ENCODE data around the gene HOXB5.
A peak's percentile ranks its signal among the peaks of the same experiment; 100 is the strongest.

Gene HOXB5

DNA sequence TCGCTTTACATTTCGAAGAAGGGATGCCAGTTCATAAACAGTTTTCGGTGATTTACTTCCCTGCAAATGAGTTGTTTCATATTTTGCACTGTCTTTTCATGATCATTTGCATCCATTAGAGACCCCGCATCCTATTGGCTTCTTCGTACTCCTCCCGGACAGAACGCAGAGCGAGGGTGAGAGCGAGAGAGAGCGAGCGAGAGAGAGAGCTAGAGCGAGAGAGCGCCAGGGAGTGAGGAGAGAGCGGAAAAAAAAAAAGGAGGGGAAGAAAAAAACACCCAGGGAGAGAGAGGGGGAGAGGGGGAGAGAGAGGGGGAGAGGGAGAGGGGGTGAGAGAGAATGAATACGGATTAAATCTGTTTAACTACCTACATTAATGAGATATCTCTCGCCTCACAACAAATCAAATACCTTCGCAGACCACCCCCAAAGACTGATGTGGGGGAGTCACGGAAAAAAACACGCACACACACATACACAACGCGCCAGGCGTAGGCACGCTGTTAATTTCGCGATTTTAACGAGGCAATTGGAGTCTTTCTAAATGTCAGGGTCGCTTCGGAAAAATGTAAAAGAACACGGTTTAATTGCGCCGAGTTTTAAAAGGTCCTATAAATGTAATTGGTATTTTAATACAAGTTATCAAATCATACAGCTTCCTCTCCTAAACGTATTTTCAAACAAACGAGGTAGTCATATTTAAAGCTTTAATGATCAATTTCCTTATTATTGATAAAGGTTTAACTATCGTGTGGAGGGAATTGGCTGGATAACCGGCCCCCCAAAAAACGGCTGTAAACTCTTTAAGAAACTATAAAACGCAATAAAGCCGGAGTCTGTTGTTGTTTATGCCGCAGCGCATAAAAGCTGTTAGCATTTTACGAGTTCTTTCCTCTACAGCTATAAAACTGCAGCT is 21.7 kb upstream of the HOXB5 start, which contains the start of gene HOXB8:
HOXB8 (minus strand) TSS at position 246 of the 916 bp plus-strand sequence. CDS start 588 bp downstream, outside the sequence.
- Histone ChIP-seq H3K9ac (ENCODE audit: low read depth in 1 of 2, low read length in 2 of 2) (no peak within 1 kb of the TSS), H3K36me3 (ENCODE audit: control insufficient read depth in 1 of 2, insufficient read depth in 2 of 2, low read length in 2 of 2) (no peaks in the 10 kb centered on the region), H3K9me3 (ENCODE audit: control insufficient read depth in 1 of 2, low read length in 2 of 2) (no peaks in the 10 kb centered on the region), H3K27ac (ENCODE audit: low read depth, low read length) (peak within 1 kb of the TSS; percentile 42), H3K27me3 (ENCODE audit: control insufficient read depth in 1 of 2, insufficient read depth in 2 of 2, low read length in 2 of 2) (peaks cover 78 to 96% of the 10 kb centered on the region in 2 donors), H3K4me1 (ENCODE audit: control insufficient read depth in 1 of 2, insufficient read depth in 2 of 2, low read length in 2 of 2) (peaks cover 6 to 26% of the 10 kb centered on the region in 2 donors), H3K4me3 (ENCODE audit: low read depth in 1 of 2, low read length in 2 of 2) (no peak within 1 kb of the TSS)

DNA sequence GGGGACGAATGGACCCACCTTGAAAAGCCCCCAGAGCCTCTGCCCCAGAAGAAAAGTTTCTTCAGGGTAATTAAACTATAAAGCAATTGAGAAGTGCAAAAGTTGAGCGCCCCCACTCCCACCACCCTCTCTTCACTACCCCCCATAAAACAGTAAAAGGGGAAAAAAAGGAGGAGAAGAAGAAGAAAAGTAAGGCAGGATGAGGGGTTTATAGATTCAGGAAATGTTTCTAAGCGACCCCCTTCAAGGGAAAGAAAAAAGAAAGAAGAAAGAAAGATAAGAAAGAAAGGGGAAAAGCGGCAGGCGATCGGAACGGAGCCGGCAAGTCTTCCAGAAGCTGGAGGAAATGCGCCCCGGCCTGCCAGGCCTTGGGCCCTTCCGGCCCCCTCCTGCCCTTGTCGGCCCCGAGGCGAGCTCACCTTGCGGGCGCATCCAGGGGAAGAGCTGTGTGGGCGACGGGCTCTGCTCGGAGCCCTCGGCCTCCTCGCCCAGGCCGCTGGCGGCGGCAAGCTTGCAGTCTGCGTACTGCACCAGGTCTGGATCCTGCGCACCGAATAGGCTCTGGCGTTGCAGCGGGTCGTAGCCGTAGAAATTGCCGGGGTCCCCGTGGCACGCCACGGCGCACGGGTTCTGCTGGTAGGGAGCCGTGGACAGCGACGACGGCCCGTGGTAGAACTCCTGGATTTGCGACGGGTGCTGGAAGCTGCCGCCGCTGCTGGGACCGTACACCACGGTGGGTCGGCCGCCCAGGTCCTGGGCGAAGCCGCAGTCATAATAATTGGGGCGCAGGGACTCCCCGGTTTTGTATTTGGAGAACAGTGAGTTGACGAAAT is 20.5 kb upstream of the HOXB5 start:
- H3K4me1 ChIP-seq (ENCODE audit: control insufficient read depth in 1 of 2, insufficient read depth in 2 of 2, low read length in 2 of 2), result peaks cover 5 to 21% of the 10 kb centered on the region in 2 donors
- no peaks in the 10 kb centered on the region for H3K9me3 ChIP-seq (ENCODE audit: control insufficient read depth in 1 of 2, low read length in 2 of 2)
- no peak overlapping the region for H3K27ac ChIP-seq (ENCODE audit: low read depth, low read length)
- H3K27me3 ChIP-seq (ENCODE audit: control insufficient read depth in 1 of 2, insufficient read depth in 2 of 2, low read length in 2 of 2), result peaks cover 79 to 94% of the 10 kb centered on the region in 2 donors
- H3K9ac ChIP-seq (ENCODE audit: low read depth in 1 of 2, low read length in 2 of 2), result no peak overlapping the region
- no peaks in the 10 kb centered on the region for H3K36me3 ChIP-seq (ENCODE audit: control insufficient read depth in 1 of 2, insufficient read depth in 2 of 2, low read length in 2 of 2)
- no peak overlapping the region for H3K4me3 ChIP-seq (ENCODE audit: low read depth in 1 of 2, low read length in 2 of 2)

DNA sequence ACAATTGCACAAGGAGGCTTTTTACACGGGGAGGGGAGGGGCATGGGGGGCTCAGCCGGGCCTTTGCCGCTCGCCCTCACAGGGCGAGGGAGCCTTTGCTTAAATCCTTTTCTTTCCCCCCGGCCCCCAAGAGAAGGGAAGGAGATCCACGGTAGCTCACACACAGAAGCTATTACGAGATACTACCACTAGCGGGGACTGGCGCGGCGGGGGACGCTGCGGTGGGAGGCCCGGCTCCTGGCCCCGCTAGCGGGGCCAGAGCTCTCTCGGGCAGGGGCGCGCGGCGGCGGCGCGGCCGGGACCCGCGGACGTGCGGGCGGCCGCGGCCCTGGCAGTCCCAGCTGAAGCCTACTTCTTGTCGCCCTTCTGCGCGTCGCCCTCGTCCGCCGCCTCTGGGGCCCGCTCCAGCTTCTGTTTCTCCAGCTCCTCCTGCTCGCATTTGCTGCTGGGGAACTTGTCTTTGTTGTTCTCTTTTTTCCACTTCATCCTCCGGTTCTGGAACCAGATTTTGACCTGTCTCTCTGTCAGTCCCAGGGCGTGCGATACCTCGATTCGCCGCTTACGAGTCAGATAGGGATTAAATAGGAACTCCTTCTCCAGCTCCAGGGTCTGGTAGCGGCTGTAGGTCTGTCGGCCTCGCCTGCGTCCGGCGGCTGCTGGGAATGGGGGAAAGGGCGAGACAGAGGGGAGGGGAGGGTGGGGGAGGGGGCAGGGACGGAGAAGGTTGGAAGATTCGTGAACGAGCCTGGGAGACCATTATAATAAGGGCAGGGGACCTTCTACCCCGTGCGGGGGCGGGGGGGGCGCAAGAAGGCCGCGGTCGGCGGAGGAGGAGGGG is 19.5 kb upstream of the HOXB5 start:
- Histone ChIP-seq H3K36me3 (ENCODE audit: control insufficient read depth in 1 of 2, insufficient read depth in 2 of 2, low read length in 2 of 2) (no peaks in the 10 kb centered on the region), H3K27me3 (ENCODE audit: control insufficient read depth in 1 of 2, insufficient read depth in 2 of 2, low read length in 2 of 2) (peaks cover 77 to 92% of the 10 kb centered on the region in 2 donors), H3K27ac (ENCODE audit: low read depth, low read length) (no peak overlapping the region), H3K9me3 (ENCODE audit: control insufficient read depth in 1 of 2, low read length in 2 of 2) (no peaks in the 10 kb centered on the region), H3K4me3 (ENCODE audit: low read depth in 1 of 2, low read length in 2 of 2) (peak overlapping the region in 1 of 2 donors; percentile 73), H3K9ac (ENCODE audit: low read depth in 1 of 2, low read length in 2 of 2) (no peak overlapping the region), H3K4me1 (ENCODE audit: control insufficient read depth in 1 of 2, insufficient read depth in 2 of 2, low read length in 2 of 2) (peaks cover 0 to 21% of the 10 kb centered on the region in 2 donors)

DNA sequence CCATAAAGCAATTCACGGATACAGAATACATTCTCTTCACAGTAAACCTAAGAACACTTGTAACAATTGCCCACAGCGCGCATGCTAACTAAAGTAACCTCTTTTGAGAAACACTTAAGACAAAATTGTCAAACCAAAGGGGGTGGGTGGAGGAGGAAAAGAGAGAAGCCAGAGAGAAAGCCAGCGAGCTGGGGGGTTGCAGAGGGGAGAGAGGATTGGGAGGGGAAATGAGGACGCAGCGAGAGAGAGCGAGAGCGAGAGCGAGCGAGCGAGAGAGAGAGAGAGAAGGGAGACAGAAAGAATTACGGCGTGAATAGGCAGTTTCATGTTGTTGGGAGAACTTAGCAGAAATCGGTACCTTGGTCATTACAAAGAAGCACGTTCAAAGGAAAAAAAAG is 18.9 kb upstream of the HOXB5 start:
- peaks cover 75 to 90% of the 10 kb centered on the region in 2 donors for H3K27me3 ChIP-seq (ENCODE audit: control insufficient read depth in 1 of 2, insufficient read depth in 2 of 2, low read length in 2 of 2)
- H3K9me3 ChIP-seq (ENCODE audit: control insufficient read depth in 1 of 2, low read length in 2 of 2), result no peaks in the 10 kb centered on the region
- H3K4me3 ChIP-seq (ENCODE audit: low read depth in 1 of 2, low read length in 2 of 2), result peak overlapping the region in 1 of 2 donors; percentile 73
- H3K9ac ChIP-seq (ENCODE audit: low read depth in 1 of 2, low read length in 2 of 2), result no peak overlapping the region
- H3K27ac ChIP-seq (ENCODE audit: low read depth, low read length), result no peak overlapping the region
- H3K4me1 ChIP-seq (ENCODE audit: control insufficient read depth in 1 of 2, insufficient read depth in 2 of 2, low read length in 2 of 2), result peaks cover 0 to 21% of the 10 kb centered on the region in 2 donors
- H3K36me3 ChIP-seq (ENCODE audit: control insufficient read depth in 1 of 2, insufficient read depth in 2 of 2, low read length in 2 of 2), result no peaks in the 10 kb centered on the region

DNA sequence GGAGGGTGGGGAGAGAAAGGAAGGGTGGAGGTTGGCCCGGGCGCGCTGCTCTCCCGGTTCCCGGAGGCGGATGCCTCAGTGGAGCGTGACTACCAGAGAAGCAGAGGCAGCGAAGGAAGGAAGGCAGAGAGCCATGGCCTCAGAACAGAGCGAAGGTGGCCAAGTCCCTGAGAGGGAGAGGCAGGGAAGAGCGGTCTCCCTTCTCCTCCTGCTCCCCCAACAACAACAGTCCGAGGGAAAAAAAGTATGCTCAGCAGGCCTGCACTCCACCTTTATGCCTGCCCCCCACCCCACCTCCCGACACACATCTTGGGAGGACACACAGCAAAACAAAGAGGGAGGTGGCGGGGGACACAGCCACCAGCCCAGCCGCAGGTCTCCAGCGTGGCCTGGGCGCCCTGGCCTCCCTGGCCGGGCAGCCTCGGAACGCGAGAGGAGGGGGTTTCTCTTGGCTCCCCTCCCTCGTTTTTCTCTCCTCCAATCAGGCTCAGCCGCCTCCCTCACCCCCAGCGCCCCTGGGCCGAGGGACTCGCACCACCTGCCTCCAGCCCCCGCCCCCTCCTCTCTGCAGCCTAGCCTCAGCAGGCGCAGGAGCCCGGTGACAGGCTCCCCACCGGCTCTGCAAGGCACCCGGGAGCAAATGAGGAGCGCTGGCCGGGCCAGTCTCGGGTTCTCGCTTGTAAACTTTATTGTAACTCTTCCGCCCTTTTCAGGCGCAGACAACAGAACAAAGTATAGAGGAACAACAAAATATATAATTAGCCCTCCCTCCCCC is 18.3 kb upstream of the HOXB5 start:
- H3K36me3 ChIP-seq (ENCODE audit: control insufficient read depth in 1 of 2, insufficient read depth in 2 of 2, low read length in 2 of 2), result no peaks in the 10 kb centered on the region
- no peak overlapping the region for H3K27ac ChIP-seq (ENCODE audit: low read depth, low read length)
- H3K9me3 ChIP-seq (ENCODE audit: control insufficient read depth in 1 of 2, low read length in 2 of 2), result no peaks in the 10 kb centered on the region
- peaks cover 0 to 21% of the 10 kb centered on the region in 2 donors for H3K4me1 ChIP-seq (ENCODE audit: control insufficient read depth in 1 of 2, insufficient read depth in 2 of 2, low read length in 2 of 2)
- H3K27me3 ChIP-seq (ENCODE audit: control insufficient read depth in 1 of 2, insufficient read depth in 2 of 2, low read length in 2 of 2), result peaks cover 73 to 90% of the 10 kb centered on the region in 2 donors
- no peak overlapping the region for H3K9ac ChIP-seq (ENCODE audit: low read depth in 1 of 2, low read length in 2 of 2)
- H3K4me3 ChIP-seq (ENCODE audit: low read depth in 1 of 2, low read length in 2 of 2), result peak overlapping the region in 1 of 2 donors; percentile 73

DNA sequence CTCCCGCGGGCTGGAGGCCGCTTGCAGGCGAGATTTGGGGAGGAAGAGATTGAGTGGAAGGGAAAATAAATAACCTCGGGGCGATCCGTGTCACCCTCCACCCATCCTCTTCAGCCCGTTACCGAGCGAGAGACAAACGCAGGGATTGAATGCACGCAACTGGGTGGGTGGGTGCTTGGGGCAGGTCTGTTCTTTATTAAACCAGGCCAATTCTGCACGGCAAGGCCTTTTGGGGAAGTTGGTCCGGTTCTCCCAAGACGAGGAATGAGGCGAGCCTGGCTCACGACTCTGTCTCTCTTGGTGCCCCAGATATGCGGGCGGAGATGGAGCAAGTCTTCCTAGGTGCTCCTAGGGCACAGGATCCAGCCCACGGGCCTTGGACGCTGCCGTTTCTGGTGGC is 17.6 kb upstream of the HOXB5 start:
- Histone ChIP-seq H3K27ac (ENCODE audit: low read depth, low read length) (peak overlapping the region; percentile 56), H3K9me3 (ENCODE audit: control insufficient read depth in 1 of 2, low read length in 2 of 2) (no peaks in the 10 kb centered on the region), H3K36me3 (ENCODE audit: control insufficient read depth in 1 of 2, insufficient read depth in 2 of 2, low read length in 2 of 2) (no peaks in the 10 kb centered on the region), H3K4me3 (ENCODE audit: low read depth in 1 of 2, low read length in 2 of 2) (peak overlapping the region; percentile 68 to 73), H3K4me1 (ENCODE audit: control insufficient read depth in 1 of 2, insufficient read depth in 2 of 2, low read length in 2 of 2) (peaks cover 0 to 21% of the 10 kb centered on the region in 2 donors), H3K27me3 (ENCODE audit: control insufficient read depth in 1 of 2, insufficient read depth in 2 of 2, low read length in 2 of 2) (peaks cover 73 to 90% of the 10 kb centered on the region in 2 donors), H3K9ac (ENCODE audit: low read depth in 1 of 2, low read length in 2 of 2) (peak overlapping the region; percentile 12 to 31)

DNA sequence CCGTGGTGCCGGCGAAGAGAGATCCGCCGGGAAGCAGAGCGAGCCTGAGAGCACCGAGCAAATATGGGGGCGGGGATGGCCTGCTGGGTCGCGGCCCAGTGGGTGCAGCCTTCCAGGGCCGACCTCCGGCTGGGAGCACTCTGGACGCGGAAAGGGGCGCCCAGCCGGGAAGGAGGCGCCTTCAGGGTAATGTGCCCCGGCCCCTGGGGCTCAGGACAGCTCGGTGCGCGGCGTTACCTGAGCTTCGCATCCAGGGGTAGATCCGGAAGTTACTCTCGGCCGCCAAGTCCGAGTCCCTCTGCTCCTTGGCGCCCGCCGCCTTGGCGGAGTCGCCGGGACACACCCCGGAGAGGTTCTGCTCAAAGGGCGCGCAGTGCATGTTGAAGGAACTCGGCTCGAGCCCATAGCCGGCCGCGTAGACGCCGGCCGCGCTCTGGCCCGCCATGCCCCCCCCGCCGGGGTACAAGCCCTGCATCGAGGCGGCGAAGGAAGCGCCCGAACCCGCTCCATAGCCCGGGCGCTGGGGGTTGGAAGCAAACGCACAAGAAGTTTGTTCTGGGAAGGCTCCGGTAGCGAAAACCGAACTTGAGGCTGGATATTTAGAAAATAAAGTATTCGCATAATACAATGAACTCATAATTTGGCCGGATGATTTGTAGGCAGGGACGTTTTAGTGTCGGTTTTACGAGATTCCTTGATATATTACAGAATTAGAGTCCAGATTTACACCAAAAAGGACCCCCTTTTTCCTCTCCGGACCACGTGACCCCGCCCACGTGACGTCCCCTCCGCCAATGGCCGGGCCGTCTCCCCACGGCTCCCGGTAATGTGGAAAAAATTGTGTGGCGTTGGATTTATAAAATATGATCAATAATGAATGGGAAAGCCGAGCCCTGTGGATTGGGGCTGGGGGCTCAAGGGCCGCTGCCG is 17.0 kb upstream of the HOXB5 start, which contains the start of gene HOXB7:
HOXB7 (minus strand) TSS at position 736 of the 930 bp plus-strand sequence; CDS start at position 637, 99 bp downstream.
- H3K27me3 ChIP-seq (ENCODE audit: control insufficient read depth in 1 of 2, insufficient read depth in 2 of 2, low read length in 2 of 2), result peaks cover 71 to 90% of the 10 kb centered on the region in 2 donors
- peak within 1 kb of the TSS; percentile 60 for H3K27ac ChIP-seq (ENCODE audit: low read depth, low read length)

DNA sequence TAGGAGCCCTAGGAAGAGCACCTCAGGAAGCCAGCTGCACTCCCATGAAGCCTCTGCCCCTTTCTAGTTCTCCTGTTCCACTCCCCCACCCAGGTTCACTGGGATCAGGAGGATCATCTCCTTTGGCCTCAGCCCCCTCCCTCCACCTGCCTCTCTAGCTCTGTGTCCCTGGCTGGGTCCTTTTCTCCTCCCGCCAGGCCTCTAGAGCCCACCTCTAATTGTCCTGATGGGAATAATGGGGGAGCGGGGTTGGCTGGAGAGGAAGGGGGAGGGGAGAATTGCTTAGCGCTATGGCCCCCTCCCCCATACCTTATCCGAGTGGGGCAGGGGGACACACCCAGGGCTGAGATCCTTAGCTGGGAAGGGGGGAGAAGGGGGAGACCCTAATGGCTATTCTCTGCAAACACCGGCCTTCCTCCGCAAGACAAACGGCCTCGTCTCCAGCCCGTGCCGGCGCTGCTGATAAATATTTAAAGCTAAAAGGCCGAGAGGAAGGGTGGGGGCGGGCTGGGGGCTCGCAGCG is 16.2 kb upstream of the HOXB5 start:
- peaks cover 0 to 21% of the 10 kb centered on the region in 2 donors for H3K4me1 ChIP-seq (ENCODE audit: control insufficient read depth in 1 of 2, insufficient read depth in 2 of 2, low read length in 2 of 2)

More for the DNA sequence above, 17.0 kb upstream of the HOXB5 start, which contains the start of gene HOXB7:
- Histone ChIP-seq H3K9ac (ENCODE audit: low read depth in 1 of 2, low read length in 2 of 2) (peak within 1 kb of the TSS; percentile 12 to 37), H3K9me3 (ENCODE audit: control insufficient read depth in 1 of 2, low read length in 2 of 2) (no peaks in the 10 kb centered on the region), H3K36me3 (ENCODE audit: control insufficient read depth in 1 of 2, insufficient read depth in 2 of 2, low read length in 2 of 2) (no peaks in the 10 kb centered on the region), H3K4me3 (ENCODE audit: low read depth in 1 of 2, low read length in 2 of 2) (peak within 1 kb of the TSS; percentile 68 to 73), H3K4me1 (ENCODE audit: control insufficient read depth in 1 of 2, insufficient read depth in 2 of 2, low read length in 2 of 2) (peaks cover 0 to 21% of the 10 kb centered on the region in 2 donors)

More for the DNA sequence above, 16.2 kb upstream of the HOXB5 start:
- H3K27me3 ChIP-seq (ENCODE audit: control insufficient read depth in 1 of 2, insufficient read depth in 2 of 2, low read length in 2 of 2), result peaks cover 72 to 90% of the 10 kb centered on the region in 2 donors
- H3K4me3 ChIP-seq (ENCODE audit: low read depth in 1 of 2, low read length in 2 of 2), result peak overlapping the region; percentile 68 to 73
- no peak overlapping the region for H3K9ac ChIP-seq (ENCODE audit: low read depth in 1 of 2, low read length in 2 of 2)
- no peak overlapping the region for H3K27ac ChIP-seq (ENCODE audit: low read depth, low read length)
- H3K36me3 ChIP-seq (ENCODE audit: control insufficient read depth in 1 of 2, insufficient read depth in 2 of 2, low read length in 2 of 2), result no peaks in the 10 kb centered on the region
- no peaks in the 10 kb centered on the region for H3K9me3 ChIP-seq (ENCODE audit: control insufficient read depth in 1 of 2, low read length in 2 of 2)

All from duodenal mucosa (tissue), 2 donors.